ENCODE results near the gene SLC6A13.

DNA sequence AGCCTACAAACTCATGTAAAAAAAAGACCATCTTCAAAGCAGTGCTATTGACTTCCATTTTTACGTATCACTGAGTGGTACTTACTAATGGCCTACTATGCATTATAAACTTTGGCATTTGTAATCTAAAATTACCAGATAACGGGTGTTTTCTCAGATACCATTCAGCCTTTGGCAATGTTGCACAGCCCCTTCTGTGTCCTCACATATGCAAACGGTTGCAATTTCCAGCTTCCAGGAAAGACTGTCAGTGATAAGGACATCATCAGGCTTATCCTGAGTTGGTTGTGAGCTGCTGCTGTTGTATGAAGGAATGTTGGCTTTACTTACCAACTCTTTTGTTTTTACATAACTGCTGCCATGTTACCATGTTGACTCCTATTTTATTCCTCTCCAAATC lies 1.6 kb upstream of the SLC6A13 start:
- TF ChIP-seq MYBL2 (CRISPR knock-in tag; IDR thresholded peaks at IDR 0.05) (no peak), CTCF (IDR thresholded peaks at IDR 0.05) (no peak), FOXP4 (CRISPR knock-in tag; IDR thresholded peaks at IDR 0.05) (no peak), ZNF138 (CRISPR knock-in tag; conservative IDR thresholded peaks at IDR 0.05) (no peak)

Data from WTC11 (cell line).